Adrenal gland (tissue), 12 donors: ENCODE results near the gene ANGEL1. TPM values are rescaled to one million over a fixed set of nuclear protein-coding genes. Genes with fewer than 3 reads are reported as not detected.

Experiments
- DNase-seq, 7 donors: peaks; one replicate each; pipeline ENCODE4 v3.0.0-alpha.2; 2019 to 2020
- H3K27ac ChIP-seq, 5 donors: fragments of 200-600 bp; sonication (generic) in 4 of 5; 1 replicate in 3 of 5; 2 replicates in 2 of 5; pipeline versions ENCODE4 v1.5.1 to v1.8.0; 2016 to 2020; ENCODE audit warnings: mild to moderate bottlenecking in 1 of 5
- H3K27me3 ChIP-seq: fragments of 200-600 bp; 2 replicates; pipeline ENCODE4 v1.8.0; 2021
- H3K36me3 ChIP-seq, 2 donors: fragments of 200-600 bp; replicated peaks in 1 of 2; 1 replicate in 1 of 2; 2 replicates in 1 of 2; pipeline versions ENCODE4 v1.5.1 to v1.8.0; 2018 to 2022
- H3K4me1 ChIP-seq, 2 donors: fragments of 200-600 bp; replicated peaks in 1 of 2; 1 replicate in 1 of 2; 2 replicates in 1 of 2; pipeline versions ENCODE4 v1.5.1 to v1.8.0; 2018 to 2021
- H3K4me3 ChIP-seq, 4 donors: fragments of 200-600 bp; sonication (generic) in 3 of 4; one replicate each; pipeline ENCODE4 v1.5.1; 2016 to 2018
- H3K9me3 ChIP-seq, 3 donors: fragments of 200-600 bp; sonication (generic) in 1 of 3; replicated peaks in 1 of 3; 1 replicate in 2 of 3; 2 replicates in 1 of 3; pipeline versions ENCODE4 v1.5.1 to v1.8.0; 2016 to 2021
- CTCF ChIP-seq, 6 experiments: fragments of 450-650 bp in 4 of 6; fragments of 200-600 bp in 2 of 6; sonication (generic) in 1 of 6; IDR thresholded peaks; 1 replicate in 5 of 6; 2 replicates in 1 of 6; pipeline versions ENCODE4 v1.5.1 to v1.8.0; 2016 to 2021; ENCODE audit warnings: antibody characterized with exemption in 6 of 6, mild to moderate bottlenecking in 2 of 6, moderate library complexity in 1 of 6
- POLR2A ChIP-seq, 2 donors: fragments of 450-650 bp; IDR thresholded peaks; one replicate each; pipeline ENCODE4 v1.6.1; 2017; ENCODE audit warnings: antibody characterized with exemption in 2 of 2, mild to moderate bottlenecking in 2 of 2, moderate library complexity in 1 of 2
- WGBS, 4 donors: extraction: QIAGEN DNeasy Blood & Tissue Kit in 2 of 4; methylation state at CpG; one replicate each; pipeline versions ENCODE4 v1.1.5 to v1.1.7; 2013 to 2017; 5-methylcytosine and 5-hydroxymethylcytosine counted together
- intact Hi-C, 2 donors: fragments of 100-400 bp; cut with DNase I; formaldehyde crosslinking; loops; one replicate each; pipeline versions ENCODE4 v1.14.1 to v1.15.0; 2022 to 2023
- polyA plus RNA-seq, 3 donors: library from polyadenylated mRNA; stranded (reverse); fragments of 200-250 nt in 2 of 3; fragments of 350-450 nt in 1 of 3; fragmentation: Illumina TruSeq in 1 of 3; extraction: RNeasy Lipid Tissue Mini Kit (QIAGEN cat#74804) in 1 of 3; gene quantifications; one replicate each; pipeline ENCODE4 v1.2.3, GENCODE V29; 2013 to 2014
- total RNA-seq, 9 donors: library from RNA; depleted of rRNA in 4 of 9; stranded (reverse); fragments of >200 nt in 4 of 9; fragments of 120-200 nt in 1 of 9; fragmentation: NEBNext Ultra II Directional in 1 of 9; extraction: Animal tissue kit (Norgen Biotek cat#: 25700) in 1 of 9; gene quantifications; one replicate each; pipeline versions ENCODE4 v1.1.0 to v1.2.4, GENCODE V29; 2013 to 2023
- donor health status: healthy with polysubstance abuse.
- donor health status: Bipolar disorder and iron deficiency.
- donor health status: DM: yes; HTN: yes; CAD: no.
- donor health status: DM: no; HTN: no; CAD: no.
- donor health status: DM: no; HTN: no; CAD: no.
- donor health status: DM: yes; HTN: yes; CAD: no.

ANGEL1 gene
- total and polyA plus RNA-seq, 12 donors, result 11.8 to 38.2 (median 25.0) TPM

DNA sequence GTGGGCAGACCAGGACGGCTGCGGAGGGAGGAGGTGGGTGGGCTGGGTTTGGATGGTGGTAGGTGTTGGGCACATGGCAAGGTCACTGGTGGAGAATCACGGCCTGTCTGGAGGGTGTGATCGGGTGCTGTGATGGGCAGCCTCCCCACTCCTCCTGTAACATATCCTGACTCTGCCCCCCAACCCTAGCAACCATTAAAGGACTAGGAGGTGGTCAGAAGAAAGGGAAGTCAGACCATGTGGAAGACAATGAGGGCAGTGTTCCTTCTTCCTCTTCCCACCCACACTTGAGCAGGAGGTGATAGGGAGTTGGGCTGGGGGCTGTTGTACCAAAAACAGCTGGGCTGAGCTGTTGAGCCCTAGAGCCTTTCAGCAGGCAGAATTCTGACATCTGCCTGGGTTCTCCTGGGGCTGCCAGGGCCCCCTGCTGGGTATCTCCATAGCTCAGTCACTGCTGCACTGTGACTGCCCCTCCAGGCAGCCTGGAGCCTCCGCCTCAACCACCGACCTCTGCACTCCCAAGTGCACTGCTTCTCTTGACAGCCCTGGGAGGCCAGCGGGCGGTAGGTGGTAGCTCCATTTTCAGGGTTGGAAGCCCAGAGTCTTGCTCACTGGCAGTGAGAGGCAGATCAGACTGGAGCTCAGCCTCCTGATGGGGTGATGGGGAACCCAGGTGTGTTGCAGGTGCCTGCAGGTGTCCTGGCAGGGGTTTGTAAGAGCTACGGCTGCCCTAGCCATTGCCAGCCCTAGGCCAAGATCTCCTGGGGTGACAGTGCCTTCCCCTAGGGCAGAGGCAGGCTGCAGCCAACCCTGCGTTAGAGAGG is 36.0 kb downstream of the ANGEL1 start:
- Histone ChIP-seq H3K4me3 (no peak overlapping the region), H3K27ac (no peak overlapping the region), H3K36me3 (peaks cover 0 to 8% of the 10 kb centered on the region in 2 donors), H3K9me3 (no peaks in the 10 kb centered on the region), H3K27me3 (no peaks in the 10 kb centered on the region), H3K4me1 (peaks cover 22 to 40% of the 10 kb centered on the region in 2 donors)
- 75 to 90% (median 88%) methylated on average over 8 to 10 of the region's 10 CpGs for WGBS, 4 donors
- TF ChIP-seq POLR2A (IDR thresholded peaks at IDR 0.05), result no peak
- no peak for TF ChIP-seq CTCF (IDR thresholded peaks at IDR 0.05)
- intact Hi-C loops, result no loop called here
- peak in 1 of 7 donors; percentile 48 for DNase-seq

DNA sequence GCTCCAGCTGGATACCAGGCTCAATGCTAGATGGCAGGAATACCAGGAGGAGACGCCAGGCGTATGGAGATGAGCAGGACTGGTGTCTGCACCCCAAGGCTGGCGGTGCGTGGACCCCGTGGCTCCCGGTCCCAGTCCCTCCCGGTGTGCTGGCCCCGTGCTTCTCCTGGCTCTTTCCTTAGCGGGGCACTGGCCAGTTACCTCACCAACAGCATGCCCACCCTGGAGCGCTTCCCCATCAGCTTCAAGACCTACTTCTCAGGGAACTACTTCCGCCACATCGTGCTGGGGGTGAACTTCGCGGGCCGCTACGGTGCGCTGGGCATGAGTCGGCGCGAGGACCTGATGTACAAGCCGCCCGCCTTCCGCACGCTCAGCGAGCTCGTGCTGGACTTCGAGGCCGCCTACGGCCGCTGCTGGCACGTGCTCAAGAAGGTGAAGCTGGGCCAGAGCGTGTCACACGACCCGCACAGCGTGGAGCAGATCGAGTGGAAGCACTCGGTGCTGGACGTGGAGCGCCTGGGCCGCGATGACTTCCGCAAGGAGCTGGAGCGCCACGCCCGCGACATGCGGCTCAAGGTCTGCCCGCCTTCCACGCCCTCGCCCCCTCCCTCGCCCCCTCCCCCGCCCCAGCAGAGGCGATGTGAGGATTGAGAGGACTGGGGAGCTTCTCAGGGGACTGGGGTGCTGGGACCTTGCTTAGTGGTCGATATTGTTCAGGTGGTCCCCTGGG is 36.8 kb downstream of the ANGEL1 start:
- WGBS, 4 donors, result 93 to 97% (median 94%) methylated on average over 24 to 54 of the region's 54 CpGs
- Histone ChIP-seq H3K4me1 (peaks cover 16 to 33% of the 10 kb centered on the region in 2 donors), H3K36me3 (peaks cover 0 to 8% of the 10 kb centered on the region in 2 donors), H3K9me3 (no peaks in the 10 kb centered on the region), H3K27ac (no peak overlapping the region), H3K27me3 (no peaks in the 10 kb centered on the region), H3K4me3 (no peak overlapping the region)
- intact Hi-C loops, result no loop called here
- peak in 1 of 7 donors; percentile 55 for DNase-seq
- TF ChIP-seq CTCF (IDR thresholded peaks at IDR 0.05) (no peak), POLR2A (IDR thresholded peaks at IDR 0.05) (no peak)

DNA sequence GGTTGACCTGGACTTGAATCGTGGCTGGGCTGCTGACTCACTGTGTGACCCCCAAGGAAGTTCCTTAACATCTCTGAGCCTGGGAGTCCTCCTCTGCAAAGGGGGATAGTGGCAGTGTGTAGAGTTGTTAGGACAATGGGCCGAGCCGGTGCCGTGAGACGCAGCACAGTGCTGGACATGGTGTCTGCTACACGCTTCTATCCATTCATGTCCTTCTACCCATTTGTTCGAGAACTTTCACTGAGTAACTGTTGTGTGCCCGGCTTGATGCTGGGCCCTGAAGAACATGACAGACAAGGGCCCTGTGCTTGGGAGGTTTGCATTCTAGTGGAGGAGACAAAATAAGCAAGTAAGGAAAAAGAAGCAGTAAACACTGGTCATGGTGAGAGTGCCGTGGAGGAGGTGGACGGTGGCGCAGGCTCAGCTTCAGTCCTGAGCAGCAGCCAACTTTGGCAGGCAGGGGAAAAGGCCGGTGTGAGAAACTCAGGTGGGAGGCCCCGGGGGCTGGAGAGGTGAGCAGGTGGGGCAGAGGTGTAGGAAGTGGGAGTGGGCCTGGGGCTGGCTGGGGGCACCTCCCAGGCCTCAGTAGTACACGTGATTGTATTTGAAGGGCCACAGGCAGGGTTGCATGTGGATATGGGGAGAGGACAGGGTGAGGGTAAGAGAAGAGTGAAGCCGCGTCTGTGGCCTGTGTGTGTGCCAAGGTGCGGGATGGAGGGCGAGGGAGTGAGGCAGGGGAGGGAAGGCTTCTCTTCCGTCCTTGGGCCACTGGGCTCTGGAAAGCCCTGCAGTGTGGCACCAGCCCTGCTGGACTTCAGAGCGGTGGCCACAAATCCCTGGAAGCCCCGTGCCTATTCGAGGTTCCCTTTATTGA is 37.6 kb downstream of the ANGEL1 start:
- TF ChIP-seq CTCF (IDR thresholded peaks at IDR 0.05), result no peak
- TF ChIP-seq POLR2A (IDR thresholded peaks at IDR 0.05), result no peak

More for the DNA sequence above, 37.6 kb downstream of the ANGEL1 start:
- intact Hi-C loops, result no loop called here
- WGBS, 4 donors, result 68 to 76% (median 72%) methylated on average over 17 to 22 of the region's 22 CpGs
- Histone ChIP-seq H3K27ac (peak overlapping the region in 1 of 5 donors; percentile 90), H3K9me3 (no peaks in the 10 kb centered on the region), H3K36me3 (peaks cover 0 to 8% of the 10 kb centered on the region in 2 donors), H3K4me1 (peaks cover 16 to 33% of the 10 kb centered on the region in 2 donors), H3K4me3 (no peak overlapping the region), H3K27me3 (no peaks in the 10 kb centered on the region)
- DNase-seq, result peak in 1 of 7 donors; percentile 48
